Keratinocyte (primary cell): Measurements from ENCODE around the gene NOVA2. TPM values are rescaled to one million over a fixed set of nuclear protein-coding genes. Genes with fewer than 3 reads are reported as not detected.

Experiments
- DNase-seq: peaks from one replicate; pipeline ENCODE4 v3.0.0-alpha.2; 2011; ENCODE audit warnings: low read depth, missing footprints, low spot score
- FAIRE-seq: peaks from 2 replicates; lab custom pipeline; 2011; peaks lifted over from hg19 to GRCh38; lab: Jason Lieb, UNC
- H2AFZ ChIP-seq: 2 replicates; pipeline ENCODE4 v1.6.0; 2012; ENCODE audit warnings: low read length, control low read depth, inconsistent platforms; ENCODE audit not compliant: control insufficient read depth
- H3K27ac ChIP-seq: 2 replicates; pipeline ENCODE4 v1.5.1; 2011; ENCODE audit warnings: low read length; ENCODE audit not compliant: control insufficient read depth, insufficient read depth
- H3K27me3 ChIP-seq: 3 replicates; pipeline ENCODE4 v1.6.0; 2011; ENCODE audit warnings: low read length; ENCODE audit not compliant: control insufficient read depth, insufficient read depth; ENCODE audit errors: extremely low read depth
- H3K36me3 ChIP-seq, 2 experiments: 2 replicates in 1 of 2; 3 replicates in 1 of 2; pipeline ENCODE4 v1.5.1; 2011; ENCODE audit warnings: low read length in 2 of 2, mild to moderate bottlenecking in 1 of 2; ENCODE audit not compliant: control insufficient read depth in 2 of 2, insufficient read depth in 2 of 2; ENCODE audit errors: extremely low read depth in 1 of 2
- H3K4me1 ChIP-seq: 3 replicates; pipeline ENCODE4 v1.5.1; 2011; ENCODE audit warnings: low read length; ENCODE audit not compliant: control insufficient read depth, insufficient read depth; ENCODE audit errors: extremely low read depth
- H3K4me2 ChIP-seq: 3 replicates; pipeline ENCODE4 v1.6.0; 2011; ENCODE audit warnings: low read depth, low read length; ENCODE audit not compliant: control insufficient read depth, insufficient read depth; ENCODE audit errors: extremely low read depth
- H3K4me3 ChIP-seq, 3 experiments: fragments of 200-600 bp in 1 of 3; sonication (generic) in 1 of 3; 2 replicates in 2 of 3; 3 replicates in 1 of 3; pipeline ENCODE4 v1.5.1; 2011 to 2016; ENCODE audit warnings: low read length in 3 of 3, mild to moderate bottlenecking in 3 of 3, control low read depth in 2 of 3, inconsistent platforms in 1 of 3, low read depth in 1 of 3, mixed read lengths in 1 of 3, mixed run types in 1 of 3, moderate library complexity in 1 of 3; ENCODE audit not compliant: control insufficient read depth in 2 of 3, insufficient read depth in 2 of 3; ENCODE audit errors: extremely low read depth in 1 of 3
- H3K79me2 ChIP-seq: 2 replicates; pipeline ENCODE4 v1.6.0; 2012; ENCODE audit warnings: low read length; ENCODE audit not compliant: control insufficient read depth, insufficient read depth
- H3K9ac ChIP-seq: 3 replicates; pipeline ENCODE4 v1.6.0; 2011; ENCODE audit warnings: low read length; ENCODE audit not compliant: control insufficient read depth, insufficient read depth; ENCODE audit errors: extremely low read depth
- H3K9me1 ChIP-seq: 3 replicates; pipeline ENCODE4 v1.6.0; 2011; ENCODE audit warnings: low read length; ENCODE audit not compliant: control insufficient read depth, insufficient read depth; ENCODE audit errors: extremely low read depth
- H3K9me3 ChIP-seq: 2 replicates; pipeline ENCODE4 v1.5.1; 2012; ENCODE audit warnings: low read depth, low read length; ENCODE audit not compliant: control insufficient read depth
- H4K20me1 ChIP-seq: 3 replicates; pipeline ENCODE4 v1.6.0; 2011; ENCODE audit warnings: low read length; ENCODE audit not compliant: control insufficient read depth, insufficient read depth; ENCODE audit errors: extremely low read depth
- EZH2 ChIP-seq: IDR thresholded peaks from one replicate; pipeline ENCODE4 v1.6.1; 2012; ENCODE audit warnings: inconsistent platforms, mild to moderate bottlenecking, low read length, moderate library complexity
- dilution Hi-C: fragments of 300-500 bp; cut with MboI; formaldehyde crosslinking; loops from one replicate; pipeline ENCODE4 v1.7.0; 2020; ENCODE audit warnings: low sequenced_read_pairs; ENCODE audit not compliant: extremely low pct_ligation_motif_present
- polyA plus RNA-seq, 5 experiments: library from polyadenylated mRNA; depleted of rRNA in 3 of 5; stranded (reverse) in 3 of 5; stranded (forward) in 1 of 5; unstranded in 1 of 5; fragments of >200 nt; gene quantifications; 1 replicate in 1 of 5; 2 replicates in 3 of 5; 3 replicates in 1 of 5; pipeline versions ENCODE4 v1.2.1 to v1.2.3, GENCODE V29; 2011 to 2012; ENCODE audit warnings: missing spikeins in 2 of 5, low read depth in 1 of 5, low replicate concordance in 1 of 5
- TF ChIP-seq, protein P1 (sequence below), 3 experiments: IDR thresholded peaks in 1 of 3; conservative IDR thresholded peaks in 1 of 3; optimal IDR thresholded peaks in 1 of 3; 2 replicates in 2 of 3; 3 replicates in 1 of 3; pipeline versions ENCODE3 to v1.5.1; 2011; ENCODE audit warnings: low read length in 3 of 3, mild to moderate bottlenecking in 3 of 3, moderate library complexity in 2 of 3, control low read depth in 1 of 3, inconsistent platforms in 1 of 3; ENCODE audit not compliant: insufficient read depth in 2 of 3; ENCODE audit errors: extremely low read depth in 1 of 3

NOVA2 gene
- polyA plus RNA-seq, 1 donor (not counting 4 experiments of a cell fraction or from before 2014, with no cell fraction given): not detected

DNA sequence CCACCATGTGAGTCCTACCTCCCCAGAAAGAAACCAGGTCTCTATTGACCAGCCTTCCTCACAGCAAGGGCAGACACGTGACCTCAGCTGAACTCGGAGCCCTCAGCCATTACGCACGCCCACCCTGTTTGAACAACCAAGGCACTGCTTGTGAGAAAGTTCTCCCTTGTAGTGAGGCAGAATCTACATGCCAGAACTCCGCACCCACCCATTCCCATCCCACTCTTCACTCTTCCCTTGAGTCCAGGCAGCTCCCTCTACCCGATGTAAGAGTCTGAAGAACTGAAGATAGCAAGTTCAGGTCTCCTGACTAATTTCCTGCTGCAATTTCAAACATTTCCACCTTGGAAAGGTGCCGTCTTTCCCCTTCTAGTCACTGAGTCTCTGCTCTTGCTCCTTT lies 6.4 kb downstream of the NOVA2 start:
- Histone ChIP-seq H3K4me2 (no peak overlapping the region), H2AFZ (no peak overlapping the region), H3K79me2 (no peaks in the 10 kb centered on the region), H3K27me3 (peaks cover 14% of the 10 kb centered on the region), H3K36me3 (no peaks in the 10 kb centered on the region), H4K20me1 (no peaks in the 10 kb centered on the region), H3K27ac (no peak overlapping the region), H3K9me1 (no peaks in the 10 kb centered on the region), H3K9ac (no peak overlapping the region), H3K4me1 (peaks cover 3% of the 10 kb centered on the region), H3K4me3 (no peak overlapping the region), H3K9me3 (no peaks in the 10 kb centered on the region)
- dilution Hi-C loops: no loop called here
- DNase-seq: no peak
- no peak for TF ChIP-seq EZH2
- TF ChIP-seq, protein P1, sequence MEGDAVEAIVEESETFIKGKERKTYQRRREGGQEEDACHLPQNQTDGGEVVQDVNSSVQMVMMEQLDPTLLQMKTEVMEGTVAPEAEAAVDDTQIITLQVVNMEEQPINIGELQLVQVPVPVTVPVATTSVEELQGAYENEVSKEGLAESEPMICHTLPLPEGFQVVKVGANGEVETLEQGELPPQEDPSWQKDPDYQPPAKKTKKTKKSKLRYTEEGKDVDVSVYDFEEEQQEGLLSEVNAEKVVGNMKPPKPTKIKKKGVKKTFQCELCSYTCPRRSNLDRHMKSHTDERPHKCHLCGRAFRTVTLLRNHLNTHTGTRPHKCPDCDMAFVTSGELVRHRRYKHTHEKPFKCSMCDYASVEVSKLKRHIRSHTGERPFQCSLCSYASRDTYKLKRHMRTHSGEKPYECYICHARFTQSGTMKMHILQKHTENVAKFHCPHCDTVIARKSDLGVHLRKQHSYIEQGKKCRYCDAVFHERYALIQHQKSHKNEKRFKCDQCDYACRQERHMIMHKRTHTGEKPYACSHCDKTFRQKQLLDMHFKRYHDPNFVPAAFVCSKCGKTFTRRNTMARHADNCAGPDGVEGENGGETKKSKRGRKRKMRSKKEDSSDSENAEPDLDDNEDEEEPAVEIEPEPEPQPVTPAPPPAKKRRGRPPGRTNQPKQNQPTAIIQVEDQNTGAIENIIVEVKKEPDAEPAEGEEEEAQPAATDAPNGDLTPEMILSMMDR (optimal IDR thresholded peaks at IDR 0.05 in 1 of 3, IDR thresholded peaks at IDR 0.05 in 1 of 3, conservative IDR thresholded peaks at IDR 0.05 in 1 of 3; ENCODE audit: extremely low read depth in 1 of 3, insufficient read depth in 2 of 3, low read length in 3 of 3): no peak
- FAIRE-seq: no peak

DNA sequence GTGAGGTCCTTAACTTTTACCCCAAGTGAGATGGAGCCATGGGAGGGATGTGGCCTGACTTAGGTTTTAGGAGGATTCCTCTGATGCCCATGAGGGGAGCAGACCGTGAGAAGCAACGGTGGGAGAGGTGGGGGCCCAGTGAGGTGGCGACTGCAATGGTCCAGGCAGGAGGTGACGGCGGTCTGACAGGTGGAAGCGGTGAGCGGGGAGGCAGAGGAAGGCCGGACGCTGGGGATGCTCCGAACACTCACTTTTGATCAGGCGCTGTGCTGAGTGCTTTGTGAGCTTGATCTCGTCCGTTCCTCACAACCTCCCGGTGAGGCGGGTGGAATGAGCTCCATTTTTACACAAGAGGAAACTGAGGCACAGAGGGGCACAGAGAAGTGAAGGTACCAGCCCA lies 11.6 kb downstream of the NOVA2 start:
- DNase-seq (no peak), FAIRE-seq (no peak)
- peaks cover 32% of the 10 kb centered on the region for H3K27me3 ChIP-seq
- H3K36me3 ChIP-seq: no peaks in the 10 kb centered on the region
- no peak overlapping the region for H3K4me2 ChIP-seq
- H4K20me1 ChIP-seq: no peaks in the 10 kb centered on the region
- H3K4me1 ChIP-seq: no peaks in the 10 kb centered on the region
- H3K27ac ChIP-seq: no peak overlapping the region
- H3K9ac ChIP-seq: no peak overlapping the region
- H3K9me1 ChIP-seq: no peaks in the 10 kb centered on the region
- H3K79me2 ChIP-seq: no peaks in the 10 kb centered on the region
- TF ChIP-seq, protein P1 (optimal IDR thresholded peaks at IDR 0.05 in 1 of 3, IDR thresholded peaks at IDR 0.05 in 1 of 3, conservative IDR thresholded peaks at IDR 0.05 in 1 of 3; ENCODE audit: extremely low read depth in 1 of 3, insufficient read depth in 2 of 3, low read length in 3 of 3): no peak
- no peak for TF ChIP-seq EZH2
- H3K4me3 ChIP-seq: no peak overlapping the region
- H3K9me3 ChIP-seq: no peaks in the 10 kb centered on the region
- no peak overlapping the region for H2AFZ ChIP-seq
- dilution Hi-C loops: no loop called here
